Body of pancreas (tissue), 4 donors: ENCODE results near the gene GEMIN4. TPM values are rescaled to one million over a fixed set of nuclear protein-coding genes. Genes with fewer than 3 reads are reported as not detected.
"Not testable (repeated sequence)": the region's sequence is repeated elsewhere in the genome, so short reads cannot be mapped to it uniquely, and the experiment has no call there.

Source experiments
- ATAC-seq: fragments of 150-250 bp; one replicate; pipeline ENCODE4 v1.9.1; 2016
- DNase-seq, 4 donors: peaks; one replicate each; pipeline ENCODE4 v3.0.0-alpha.2; 2019
- H3K27ac ChIP-seq, 4 donors: fragments of 200-600 bp; sonication (generic); 1 replicate in 3 of 4; 2 replicates in 1 of 4; pipeline versions ENCODE4 v1.5.1 to v1.6.1; 2016 to 2019; ENCODE audit warnings: mild to moderate bottlenecking in 1 of 4, mixed read lengths in 1 of 4, moderate library complexity in 1 of 4
- H3K27me3 ChIP-seq, 2 donors: fragments of 200-600 bp; sonication (generic); one replicate each; pipeline ENCODE4 v1.6.0; 2016; ENCODE audit warnings: mild to moderate bottlenecking in 1 of 2
- H3K36me3 ChIP-seq, 2 donors: fragments of 200-600 bp; sonication (generic); replicated peaks in 1 of 2; 2 replicates each; pipeline ENCODE4 v1.5.1; 2016; ENCODE audit warnings: low read depth in 2 of 2; ENCODE audit not compliant: insufficient read depth in 1 of 2
- H3K4me1 ChIP-seq: fragments of 200-600 bp; sonication (generic); one replicate; pipeline ENCODE4 v1.6.0; 2016
- H3K4me3 ChIP-seq, 2 donors: fragments of 200-600 bp; sonication (generic); 1 replicate in 1 of 2; 2 replicates in 1 of 2; pipeline ENCODE4 v1.5.1; 2016 to 2019
- H3K9me3 ChIP-seq, 3 donors: fragments of 200-600 bp; sonication (generic); 1 replicate in 2 of 3; 2 replicates in 1 of 3; pipeline ENCODE4 v1.5.1; 2016
- POLR2A ChIP-seq, 3 donors: fragments of 450-650 bp; IDR thresholded peaks; one replicate each; pipeline ENCODE4 v1.6.1; 2016; ENCODE audit warnings: antibody characterized with exemption in 3 of 3, mild to moderate bottlenecking in 2 of 3
- WGBS, 2 donors: methylation state at CpG; one replicate each; pipeline ENCODE4 v1.1.5; 2017; 5-methylcytosine and 5-hydroxymethylcytosine counted together
- intact Hi-C: fragments of 100-400 bp; cut with DNase I; formaldehyde crosslinking; loops from one replicate; pipeline ENCODE4 v1.15.1; 2023
- total RNA-seq, 2 donors: library from RNA; depleted of rRNA; stranded (reverse); fragments of >200 nt; gene quantifications; one replicate each; pipeline ENCODE4 v1.1.0, GENCODE V29; 2016
- TF ChIP-seq, protein P1 (sequence below), 7 experiments: fragments of 450-650 bp in 4 of 7; fragments of 200-600 bp in 3 of 7; sonication (generic) in 3 of 7; IDR thresholded peaks; one replicate each; pipeline ENCODE4 v1.5.1; 2016 to 2019; ENCODE audit warnings: antibody characterized with exemption in 7 of 7

GEMIN4 gene
- total RNA-seq, 2 donors from 2014 or later = 5.6 to 7.3 TPM

DNA sequence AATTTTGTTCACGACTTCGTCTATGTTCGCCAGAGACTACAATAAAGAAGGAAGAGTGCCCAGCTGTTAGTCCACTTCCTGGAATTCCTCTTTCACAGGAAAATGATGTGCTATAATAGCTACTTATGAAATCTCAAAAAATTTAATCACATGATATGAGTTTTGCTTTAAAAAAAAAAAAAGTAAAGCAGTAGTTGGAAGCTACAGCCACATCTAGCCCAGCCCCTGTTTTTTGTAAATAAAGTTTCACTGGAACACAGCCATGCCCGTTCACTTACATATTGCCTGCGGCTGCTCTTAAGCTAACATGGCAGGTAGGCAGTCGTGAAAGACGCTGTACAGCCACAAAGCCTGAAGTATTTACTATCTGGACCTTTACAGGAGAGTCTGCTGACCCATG, 52.7 kb downstream of the GEMIN4 start:
- TF ChIP-seq POLR2A (IDR thresholded peaks at IDR 0.05) = no peak
- TF ChIP-seq, protein P1, sequence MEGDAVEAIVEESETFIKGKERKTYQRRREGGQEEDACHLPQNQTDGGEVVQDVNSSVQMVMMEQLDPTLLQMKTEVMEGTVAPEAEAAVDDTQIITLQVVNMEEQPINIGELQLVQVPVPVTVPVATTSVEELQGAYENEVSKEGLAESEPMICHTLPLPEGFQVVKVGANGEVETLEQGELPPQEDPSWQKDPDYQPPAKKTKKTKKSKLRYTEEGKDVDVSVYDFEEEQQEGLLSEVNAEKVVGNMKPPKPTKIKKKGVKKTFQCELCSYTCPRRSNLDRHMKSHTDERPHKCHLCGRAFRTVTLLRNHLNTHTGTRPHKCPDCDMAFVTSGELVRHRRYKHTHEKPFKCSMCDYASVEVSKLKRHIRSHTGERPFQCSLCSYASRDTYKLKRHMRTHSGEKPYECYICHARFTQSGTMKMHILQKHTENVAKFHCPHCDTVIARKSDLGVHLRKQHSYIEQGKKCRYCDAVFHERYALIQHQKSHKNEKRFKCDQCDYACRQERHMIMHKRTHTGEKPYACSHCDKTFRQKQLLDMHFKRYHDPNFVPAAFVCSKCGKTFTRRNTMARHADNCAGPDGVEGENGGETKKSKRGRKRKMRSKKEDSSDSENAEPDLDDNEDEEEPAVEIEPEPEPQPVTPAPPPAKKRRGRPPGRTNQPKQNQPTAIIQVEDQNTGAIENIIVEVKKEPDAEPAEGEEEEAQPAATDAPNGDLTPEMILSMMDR (IDR thresholded peaks at IDR 0.05) = no peak
- DNase-seq (peak in 1 of 4 donors; percentile 24), ATAC-seq (no peak)
- Histone ChIP-seq H3K4me3 (no peak overlapping the region), H3K9me3 (no peaks in the 10 kb centered on the region), H3K4me1 (no peaks in the 10 kb centered on the region), H3K27me3 (no peaks in the 10 kb centered on the region), H3K27ac (no peak overlapping the region), H3K36me3 (peaks cover 0 to 12% of the 10 kb centered on the region in 2 donors)
- 52 to 76% methylated on average over 7 of the region's 7 CpGs for WGBS, 2 donors
- intact Hi-C loops = no loop called here

DNA sequence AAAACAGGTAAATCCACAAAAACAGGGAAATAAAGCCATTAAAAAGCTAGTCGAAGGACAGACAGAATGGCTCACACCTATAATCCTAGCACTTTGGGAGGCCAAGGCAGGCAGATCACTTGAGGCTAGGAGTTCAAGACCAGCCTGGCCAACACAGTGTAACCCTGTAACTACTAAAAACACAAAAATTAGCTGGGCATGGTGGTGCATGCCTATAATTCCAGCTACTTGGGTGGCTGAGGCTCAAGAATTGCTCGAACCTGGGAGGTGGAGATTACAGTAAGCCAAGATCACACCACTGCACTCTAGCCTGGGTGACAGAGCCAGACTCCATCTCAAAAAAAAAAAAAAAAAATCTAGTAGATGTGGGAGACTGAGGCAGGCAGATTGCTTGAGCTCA, 54.0 kb downstream of the GEMIN4 start:
- DNase-seq, H3K4me1 ChIP-seq, intact Hi-C loops, H3K9me3 ChIP-seq, H3K27me3 ChIP-seq, H3K27ac ChIP-seq, ATAC-seq, H3K4me3 ChIP-seq: not testable (repeated sequence)
- peaks cover 0 to 12% of the 10 kb centered on the region in 2 donors for H3K36me3 ChIP-seq
- WGBS, 2 donors = 71 to 80% methylated on average over 2 of the region's 2 CpGs

DNA sequence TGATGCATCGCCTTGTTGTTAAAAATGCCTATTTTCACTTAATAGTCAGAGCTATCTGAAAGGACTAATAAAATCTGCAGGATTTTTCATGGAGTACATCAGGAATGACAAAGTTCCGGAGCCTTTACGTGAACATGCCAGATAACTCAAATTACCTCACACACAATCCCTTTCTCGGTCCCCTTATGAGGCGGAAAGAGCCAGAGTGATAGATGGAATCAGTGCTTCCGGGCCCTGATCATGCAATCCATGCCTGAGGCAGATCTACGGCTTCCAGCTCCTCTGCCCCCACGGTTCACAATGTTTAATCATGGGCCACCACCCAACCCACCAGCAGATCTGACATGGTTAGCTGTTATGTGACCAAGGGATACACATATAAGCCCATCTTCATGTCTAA, 54.4 kb downstream of the GEMIN4 start:
- H3K27ac ChIP-seq = no peak overlapping the region
- H3K36me3 ChIP-seq = peaks cover 0 to 12% of the 10 kb centered on the region in 2 donors
- TF ChIP-seq POLR2A (IDR thresholded peaks at IDR 0.05) = no peak
- TF ChIP-seq, protein P1 (IDR thresholded peaks at IDR 0.05) = no peak
- DNase-seq (no peak), ATAC-seq (no peak)
- H3K27me3 ChIP-seq = no peaks in the 10 kb centered on the region
- intact Hi-C loops = no loop called here
- no peak overlapping the region for H3K4me3 ChIP-seq
- H3K4me1 ChIP-seq = no peaks in the 10 kb centered on the region
- WGBS, 2 donors = 92 to 93% methylated on average over 8 of the region's 8 CpGs
- H3K9me3 ChIP-seq = no peaks in the 10 kb centered on the region

DNA sequence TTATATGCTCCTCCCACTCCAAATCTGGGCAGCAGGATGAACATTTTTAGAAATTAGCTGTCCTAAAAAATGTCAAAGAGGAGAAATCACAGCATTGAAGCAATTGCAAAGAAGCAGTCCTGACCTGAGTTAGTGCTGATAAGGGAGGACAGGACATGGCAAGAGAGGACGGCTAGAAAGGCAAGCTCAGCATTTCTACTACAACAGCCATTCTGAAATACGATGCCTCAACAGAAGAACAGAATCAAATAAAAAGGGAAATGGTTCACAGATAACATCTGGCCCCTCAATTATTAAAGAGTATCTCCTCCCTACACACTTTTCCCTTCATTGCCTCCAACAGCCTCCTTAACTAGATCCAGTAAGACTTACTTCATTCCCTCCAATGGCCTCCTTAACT, 55.7 kb downstream of the GEMIN4 start:
- 79 to 81% methylated on average over 2 of the region's 2 CpGs for WGBS, 2 donors
- Histone ChIP-seq H3K36me3 (peaks cover 0 to 12% of the 10 kb centered on the region in 2 donors), H3K27me3 (no peaks in the 10 kb centered on the region), H3K27ac (no peak overlapping the region), H3K9me3 (no peaks in the 10 kb centered on the region), H3K4me1 (no peaks in the 10 kb centered on the region), H3K4me3 (no peak overlapping the region)
- intact Hi-C loops = no loop called here
- ATAC-seq = no peak
- no peak for DNase-seq
- TF ChIP-seq, protein P1 (IDR thresholded peaks at IDR 0.05) = no peak

Other genes starting within 250 kb of the GEMIN4 start
- 10 to 100 TPM; 14.0 to 19.1 TPM for gene VPS53, start 37.4 kb downstream of the GEMIN4 start, total RNA-seq
- gene TLCD3A, start 19.7 kb downstream of the GEMIN4 start, total RNA-seq = 1 to 10 TPM; 3.6 to 7.9 TPM
- 10 to 100 TPM; 18.5 to 30.9 TPM for gene GLOD4, start 30.0 kb upstream of the GEMIN4 start, total RNA-seq
- 10 to 100 TPM; 15.6 to 40.2 TPM for gene MRM3, start 30.1 kb upstream of the GEMIN4 start, total RNA-seq
- 10 to 100 TPM; 24.4 TPM for gene NXN, start 227.5 kb upstream of the GEMIN4 start, total RNA-seq
- 1 to 10 TPM; 4.3 to 9.3 TPM for gene TIMM22, start 244.9 kb upstream of the GEMIN4 start, total RNA-seq